ENCODE results near the gene LYL1.

LYL1 gene

GRCh38 chr19:13078381-13078780, 24.3 kb downstream of the LYL1 start:
- DNase-seq (ENCODE audit: insufficient read length, low spot score) (no peak), FAIRE-seq (no peak)

- no peak for DNase-seq (ENCODE audit: insufficient read length, low spot score)
- FAIRE-seq: no peak
These were observed 25.4 kb downstream of the LYL1 start for GRCh38 chr19:13077240-13077639.

DNA sequence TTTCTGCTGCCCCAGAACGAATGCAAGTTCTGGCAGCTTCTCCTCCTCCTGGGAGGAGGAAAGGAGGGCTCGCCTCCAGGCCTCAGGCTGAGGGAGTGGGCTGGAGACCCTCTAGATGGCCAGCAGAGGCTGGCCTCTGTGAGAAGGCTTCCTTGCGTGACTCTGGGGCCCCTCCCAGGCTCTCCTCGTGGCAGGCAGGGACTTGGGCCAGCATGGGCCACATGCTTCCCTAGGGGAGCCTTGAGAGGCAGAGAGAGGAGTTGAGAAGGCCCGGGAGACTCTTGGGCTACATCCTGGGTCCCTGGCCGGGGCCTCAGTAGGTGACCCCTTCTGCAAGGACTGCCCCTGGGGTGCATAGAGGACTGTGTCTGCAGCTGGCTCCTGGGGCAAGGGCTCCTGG, 25.9 kb downstream of the LYL1 start:
- FAIRE-seq (no peak), DNase-seq (ENCODE audit: insufficient read length, low spot score) (no peak)

GRCh38 chr19:13076320-13076719, 26.3 kb downstream of the LYL1 start:
- DNase-seq (ENCODE audit: insufficient read length, low spot score) (no peak), FAIRE-seq (no peak)

GRCh38 chr19:13074378-13074777, 28.3 kb downstream of the LYL1 start:
- FAIRE-seq (no peak), DNase-seq (ENCODE audit: insufficient read length, low spot score) (no peak)

DNA sequence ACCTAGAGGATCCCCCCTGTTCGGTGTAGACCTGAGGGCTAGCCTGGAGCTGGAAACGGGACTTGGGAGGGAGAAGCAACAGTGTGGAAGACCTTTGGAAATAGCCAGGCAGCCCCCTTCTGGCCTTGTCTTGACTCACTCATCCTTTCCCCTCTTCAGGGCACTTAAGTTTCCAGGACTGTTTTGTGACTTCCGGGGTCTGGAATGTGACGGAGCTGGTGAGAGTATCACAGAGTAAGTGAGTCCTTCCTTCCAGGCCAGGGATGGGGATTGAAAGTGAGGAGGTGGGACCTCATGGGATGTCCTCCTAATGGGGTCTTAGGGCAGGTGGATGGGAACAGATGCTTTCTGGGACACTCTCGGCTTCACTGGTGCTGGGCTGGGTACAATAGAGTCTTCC, 29.4 kb downstream of the LYL1 start:
- no peak for FAIRE-seq
- DNase-seq (ENCODE audit: insufficient read length, low spot score): no peak

DNA sequence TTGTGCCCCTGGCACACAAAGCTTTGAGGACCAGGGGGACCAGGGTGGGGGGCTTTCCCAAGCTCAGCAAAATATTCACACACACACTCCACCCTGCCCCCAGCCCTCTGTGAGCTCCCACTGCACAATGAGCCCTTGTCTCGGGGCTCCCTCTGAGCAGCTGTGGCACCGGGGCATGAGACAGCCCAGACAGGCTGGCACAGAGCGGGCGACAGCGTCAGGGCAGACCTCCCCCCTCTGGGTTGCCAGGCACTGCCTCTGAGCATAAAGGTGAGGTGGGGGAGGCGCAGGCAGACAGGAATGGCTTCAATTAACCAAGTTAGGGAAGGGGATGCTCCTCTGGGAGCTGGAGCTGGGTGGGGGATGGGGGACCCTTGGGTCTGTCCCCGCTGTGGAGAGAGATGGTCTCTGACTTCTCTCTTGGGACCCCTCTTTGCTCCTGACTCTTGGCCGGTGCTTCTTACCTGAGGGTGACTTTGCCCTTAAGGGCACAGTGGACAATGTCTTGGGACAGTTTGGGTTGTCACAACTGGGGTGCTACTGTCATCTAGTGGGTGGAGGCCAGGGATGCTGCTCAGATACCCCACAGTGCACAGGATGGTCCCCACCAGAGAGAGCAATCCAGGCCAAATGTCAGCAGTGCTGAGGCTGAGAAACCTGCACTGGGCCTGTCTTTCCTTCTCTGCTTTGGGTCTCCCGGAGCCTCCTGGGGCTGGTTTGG, 30.3 kb downstream of the LYL1 start:
- no peak for DNase-seq (ENCODE audit: insufficient read length, low spot score)
- FAIRE-seq: no peak

GRCh38 chr19:13071444-13072187, 31.0 kb downstream of the LYL1 start:
- DNase-seq (ENCODE audit: insufficient read length, low spot score): no peak
- FAIRE-seq: no peak

- FAIRE-seq: no peak
- DNase-seq (ENCODE audit: insufficient read length, low spot score): no peak
These were observed 32.1 kb downstream of the LYL1 start for GRCh38 chr19:13070425-13071140.

- FAIRE-seq: no peak
- DNase-seq (ENCODE audit: insufficient read length, low spot score): no peak
These were observed 33.0 kb downstream of the LYL1 start for GRCh38 chr19:13069415-13070359.

DNA sequence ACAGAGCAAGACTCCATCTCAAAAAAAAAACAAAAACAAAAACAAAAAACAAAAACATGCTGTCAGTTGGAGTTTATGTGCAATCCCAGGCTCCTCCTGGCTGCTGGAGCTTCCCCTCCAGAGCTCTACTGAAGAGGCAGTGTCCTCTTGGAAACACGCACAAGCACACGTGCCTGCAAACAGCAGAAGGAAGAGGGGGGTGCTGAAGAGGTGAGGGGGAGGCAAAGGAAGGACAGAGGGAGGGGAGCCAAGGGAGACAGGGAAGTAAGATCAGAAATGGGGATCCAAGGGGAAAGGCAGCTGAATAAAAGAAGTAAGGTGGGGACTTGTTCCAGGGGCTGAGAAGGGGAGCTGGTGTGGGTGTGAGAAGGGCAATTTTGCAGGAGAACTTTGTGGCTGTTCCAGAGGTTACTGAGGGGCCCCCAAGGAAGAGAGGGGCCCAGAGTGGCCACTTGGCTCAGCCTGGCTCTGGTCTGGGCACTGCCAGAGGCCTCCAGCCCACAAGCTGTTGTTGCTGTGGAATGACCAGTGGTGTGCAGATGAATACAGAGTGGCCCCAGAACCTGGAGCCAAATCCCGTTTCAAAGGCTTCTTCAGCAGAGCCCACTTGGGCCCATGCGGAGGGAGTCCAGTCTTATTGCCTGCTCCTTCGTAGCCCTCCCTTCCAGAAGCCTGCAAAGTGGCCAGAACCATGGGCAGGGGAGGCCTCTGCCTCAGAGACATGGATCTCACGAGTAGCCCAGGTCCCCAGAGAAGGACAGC, 34.4 kb downstream of the LYL1 start:
- no peak for DNase-seq (ENCODE audit: insufficient read length, low spot score)
- FAIRE-seq: no peak

- DNase-seq (ENCODE audit: insufficient read length, low spot score) (no peak), FAIRE-seq (no peak)
These were observed 35.5 kb downstream of the LYL1 start for GRCh38 chr19:13066933-13067807.

DNA sequence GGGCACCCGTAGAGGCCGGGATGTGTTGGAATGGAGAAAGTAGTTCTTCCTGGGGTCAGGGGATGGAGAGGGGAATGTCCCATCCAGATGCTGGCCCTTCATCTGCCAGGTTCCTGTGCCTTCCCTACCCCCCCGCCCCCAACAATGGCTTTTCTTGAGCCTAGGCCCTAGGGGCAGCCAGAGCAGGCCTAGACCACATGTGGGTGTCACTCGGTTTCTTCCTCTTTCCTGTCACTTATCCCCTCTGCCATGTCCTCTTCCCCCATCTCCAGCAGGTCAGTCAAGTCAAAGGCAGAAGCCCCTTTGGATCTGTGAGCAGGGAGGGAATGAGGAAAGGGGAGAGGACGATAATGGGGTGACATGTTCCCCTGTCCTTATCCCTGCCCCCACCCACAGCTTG, 36.4 kb downstream of the LYL1 start:
- no peak for FAIRE-seq
- no peak for DNase-seq (ENCODE audit: insufficient read length, low spot score)

GRCh38 chr19:13064092-13064489, 38.6 kb downstream of the LYL1 start:
- FAIRE-seq: no peak
- no peak for DNase-seq (ENCODE audit: insufficient read length, low spot score)

GRCh38 chr19:13063461-13064091, 39.1 kb downstream of the LYL1 start:
- no peak for DNase-seq (ENCODE audit: insufficient read length, low spot score)

DNA sequence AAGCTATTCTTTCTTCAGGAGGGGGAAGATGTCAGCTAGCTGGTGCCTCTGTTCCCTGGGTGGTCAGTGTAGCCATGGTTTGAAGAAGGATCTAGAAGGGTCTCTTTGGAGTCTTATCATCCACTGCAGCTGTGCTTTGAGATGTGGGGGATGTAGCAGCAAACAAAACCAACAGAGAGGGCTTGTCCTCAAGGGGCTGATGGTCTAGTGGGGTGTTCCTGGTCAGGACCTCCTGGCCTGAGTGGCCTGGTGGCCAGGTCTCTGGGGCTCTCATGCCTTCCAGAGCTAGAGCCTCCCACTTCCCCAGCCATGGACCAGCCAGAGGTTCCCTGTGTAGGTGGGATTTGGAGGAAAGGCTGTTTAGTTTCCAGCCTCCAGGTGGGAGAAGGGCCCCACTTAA, 40.3 kb downstream of the LYL1 start:
- DNase-seq (ENCODE audit: insufficient read length, low spot score): no peak
- no peak for FAIRE-seq

More at GRCh38 chr19:13063461-13064091, 39.1 kb downstream of the LYL1 start:
- no peak for FAIRE-seq

- DNase-seq (ENCODE audit: insufficient read length, low spot score): peak; percentile 93
- FAIRE-seq: peak; percentile 74
These were observed 41.4 kb downstream of the LYL1 start for GRCh38 chr19:13060964-13061927.
